Left kidney (tissue), 2 donors: ENCODE data around the gene STK25. TPM values are rescaled to one million over a fixed set of nuclear protein-coding genes. Genes with fewer than 3 reads are reported as not detected.
A peak's percentile ranks its signal among the peaks of the same experiment; 100 is the strongest.
"Not testable (repeated sequence)": the region's sequence is repeated elsewhere in the genome, so short reads cannot be mapped to it uniquely, and the experiment has no call there.

Source experiments
- DNase-seq: peaks from one replicate; pipeline ENCODE4 v3.0.0-alpha.2; 2013
- polyA plus RNA-seq: library from polyadenylated mRNA; unstranded; fragments of 120-200 nt; gene quantifications from one replicate; pipeline ENCODE4 v1.2.1, GENCODE V29; 2013; ENCODE audit not compliant: insufficient read length

STK25 gene
- polyA plus RNA-seq, 1 donor: 233 TPM

- DNase-seq: no peak
These were observed 2.8 kb upstream of the STK25 start for GRCh38 chr2:241511091-241511741.

- DNase-seq: no peak
These were observed 886 bp upstream of the STK25 start for GRCh38 chr2:241509155-241509784.

GRCh38 chr2:241507430-241508239 lies 749 bp downstream of the STK25 start:
- DNase-seq: peak; percentile 26

GRCh38 chr2:241506793-241507429 lies 1.5 kb downstream of the STK25 start:
- no peak for DNase-seq

GRCh38 chr2:241506317-241506716 lies 2.1 kb downstream of the STK25 start:
- DNase-seq: not testable (repeated sequence)

DNA sequence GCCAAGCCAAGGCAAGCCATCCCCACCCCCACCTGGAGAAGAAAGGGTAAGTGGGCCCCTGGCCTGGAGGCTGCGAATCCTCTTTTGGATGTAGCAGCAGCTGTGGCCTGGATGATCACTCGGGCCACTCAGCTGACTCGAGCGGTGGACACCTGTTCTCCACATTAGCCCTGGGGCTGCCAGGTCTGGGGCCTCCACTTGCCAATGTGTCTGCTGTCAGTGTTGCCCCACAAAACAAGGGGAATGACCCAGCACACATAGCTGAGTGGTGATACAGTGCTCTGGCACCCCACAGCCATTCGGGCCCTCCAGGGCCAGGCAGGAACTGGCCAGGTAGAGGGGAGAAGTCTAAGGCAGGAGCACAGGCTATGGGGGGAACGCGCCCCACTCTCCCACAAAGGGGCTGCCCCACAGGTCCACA lies 2.6 kb downstream of the STK25 start:
- DNase-seq: no peak

- DNase-seq: no peak
These were observed 3.2 kb downstream of the STK25 start for GRCh38 chr2:241505086-241505780.

- DNase-seq: no peak
These were observed 4.5 kb downstream of the STK25 start for GRCh38 chr2:241503776-241504392.

- no peak for DNase-seq
These were observed 6.1 kb downstream of the STK25 start for GRCh38 chr2:241502281-241502680.

DNA sequence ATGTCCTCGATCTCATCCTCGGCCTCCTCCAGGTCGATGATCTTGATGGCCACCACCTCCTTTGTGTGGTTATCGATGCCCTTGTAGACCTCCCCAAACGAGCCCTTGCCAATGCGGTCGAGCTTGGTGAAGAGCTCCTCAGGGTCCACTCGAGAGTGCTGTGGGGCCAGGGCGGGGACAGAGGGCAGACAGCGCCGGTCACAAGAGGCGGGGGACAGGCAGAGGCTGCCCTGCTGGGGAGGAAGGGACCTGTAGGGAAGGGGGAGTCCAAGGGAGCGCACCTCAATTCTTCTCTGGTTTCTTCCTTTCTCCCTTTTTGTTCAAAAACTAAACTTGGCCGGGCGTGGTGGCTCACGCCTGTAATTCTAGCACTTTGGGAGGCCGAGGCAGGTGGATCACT lies 6.8 kb downstream of the STK25 start:
- no peak for DNase-seq

GRCh38 chr2:241501099-241501541 lies 7.3 kb downstream of the STK25 start:
- no peak for DNase-seq

DNA sequence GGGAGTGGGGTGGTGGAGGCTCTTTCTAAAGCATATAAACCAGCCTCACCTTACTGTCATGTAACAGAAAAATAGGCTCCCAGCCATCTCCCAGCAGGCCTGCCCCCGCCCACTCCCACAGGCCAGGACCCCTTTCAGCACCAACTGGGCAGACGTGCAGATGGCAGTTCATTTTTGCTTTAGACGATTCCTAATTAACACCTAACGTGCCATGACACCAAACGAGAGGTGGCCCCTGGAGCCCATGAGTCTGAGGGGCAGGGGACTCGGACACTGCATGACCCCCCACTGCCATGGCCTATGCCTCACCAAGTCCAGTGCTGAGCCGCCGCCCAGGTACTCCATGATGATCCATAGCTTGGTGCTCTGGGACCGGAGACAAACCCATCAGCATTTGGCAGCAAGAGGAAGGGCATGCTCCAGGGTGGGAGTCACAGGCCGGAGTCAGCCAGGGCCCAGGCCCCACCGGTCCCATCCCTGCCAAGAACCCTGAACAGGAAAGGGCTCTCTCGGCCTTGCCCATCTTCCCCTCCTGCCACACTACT lies 7.9 kb downstream of the STK25 start:
- DNase-seq: no peak

- DNase-seq: no peak
These were observed 8.4 kb downstream of the STK25 start for GRCh38 chr2:241500016-241500415.

DNA sequence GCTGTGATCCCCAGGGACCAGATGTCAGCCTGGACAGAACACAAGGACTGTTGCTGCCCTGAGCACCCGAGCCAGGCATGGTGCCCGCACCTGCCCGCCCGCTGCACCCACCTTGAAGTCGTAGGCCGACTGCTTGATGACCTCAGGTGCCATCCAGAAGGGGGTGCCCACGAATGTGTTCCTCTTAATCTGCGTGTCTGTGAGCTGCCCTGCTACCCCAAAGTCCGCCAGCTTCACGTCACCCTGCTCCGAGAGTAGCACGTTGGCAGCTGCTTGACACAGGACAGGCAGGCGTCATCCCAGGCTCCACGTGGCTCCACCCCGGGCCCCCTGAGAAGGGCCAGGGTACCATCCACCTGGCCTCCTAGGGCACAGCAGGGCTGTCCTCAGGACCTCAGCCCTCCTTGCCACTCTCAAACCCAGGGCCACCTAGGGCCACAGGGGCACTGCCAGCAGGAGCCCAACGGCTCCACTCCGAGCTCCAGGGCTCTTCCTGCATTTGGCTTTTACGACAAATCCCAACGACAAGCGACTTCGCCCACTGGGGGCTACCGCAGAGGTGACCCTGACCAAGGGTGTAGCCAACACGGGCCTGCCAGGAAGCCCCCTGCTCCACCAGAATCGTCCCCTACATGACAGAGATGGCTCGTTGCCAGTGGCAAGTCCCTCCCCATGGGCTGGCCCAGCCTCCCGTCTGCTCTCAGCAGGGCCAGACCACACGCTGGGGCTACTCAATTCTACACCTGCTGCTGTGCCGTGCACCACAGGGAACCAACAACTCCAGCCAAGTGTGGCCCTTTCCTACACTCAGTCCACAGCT lies 9.0 kb downstream of the STK25 start:
- no peak for DNase-seq

DNA sequence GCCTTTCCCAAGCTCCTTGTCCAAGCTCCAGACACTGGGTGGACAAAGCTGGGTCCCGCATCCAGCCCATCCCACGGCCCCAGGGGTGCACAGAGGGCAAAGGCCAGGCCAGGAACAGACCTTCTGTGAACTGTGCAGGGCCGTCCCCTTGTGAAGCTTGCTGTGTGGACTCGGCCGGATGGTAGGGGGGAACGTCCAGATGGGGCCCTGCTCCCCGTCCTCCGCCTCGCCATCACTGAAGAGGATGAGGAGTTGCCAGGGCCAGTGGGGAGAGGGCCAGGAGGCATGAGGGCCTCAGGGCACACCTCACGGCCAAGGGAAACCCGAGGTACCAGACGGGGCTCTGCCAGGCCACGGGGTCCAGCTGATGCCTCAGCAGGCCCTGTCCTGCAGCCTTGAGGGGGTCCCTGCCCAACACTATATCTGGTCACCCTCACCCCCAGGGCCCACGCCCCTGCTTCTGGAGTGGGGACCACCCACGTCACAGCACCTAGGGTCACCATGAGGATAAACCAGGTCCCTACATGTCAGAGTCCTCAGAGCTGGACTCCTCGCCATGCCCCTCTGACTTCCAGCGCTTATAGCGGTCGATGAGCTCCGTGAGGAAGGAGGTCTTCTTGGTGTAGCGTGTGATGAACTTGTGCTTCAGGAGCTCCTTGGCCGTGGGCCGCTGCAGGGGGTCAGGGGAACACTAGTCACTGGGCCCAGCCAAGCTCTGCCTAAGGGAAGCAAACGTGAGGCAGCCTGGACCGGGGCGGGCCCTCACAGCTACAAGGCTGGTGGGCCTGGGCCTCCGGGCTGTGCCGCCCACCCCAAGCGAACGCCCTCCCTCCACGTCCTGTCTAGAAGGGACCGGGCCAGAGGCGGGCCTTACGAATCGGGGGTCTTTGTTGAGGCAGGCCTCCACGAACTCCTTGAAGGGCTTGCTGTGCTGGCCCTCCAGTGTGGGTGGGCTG lies 10.0 kb downstream of the STK25 start:
- no peak for DNase-seq

DNA sequence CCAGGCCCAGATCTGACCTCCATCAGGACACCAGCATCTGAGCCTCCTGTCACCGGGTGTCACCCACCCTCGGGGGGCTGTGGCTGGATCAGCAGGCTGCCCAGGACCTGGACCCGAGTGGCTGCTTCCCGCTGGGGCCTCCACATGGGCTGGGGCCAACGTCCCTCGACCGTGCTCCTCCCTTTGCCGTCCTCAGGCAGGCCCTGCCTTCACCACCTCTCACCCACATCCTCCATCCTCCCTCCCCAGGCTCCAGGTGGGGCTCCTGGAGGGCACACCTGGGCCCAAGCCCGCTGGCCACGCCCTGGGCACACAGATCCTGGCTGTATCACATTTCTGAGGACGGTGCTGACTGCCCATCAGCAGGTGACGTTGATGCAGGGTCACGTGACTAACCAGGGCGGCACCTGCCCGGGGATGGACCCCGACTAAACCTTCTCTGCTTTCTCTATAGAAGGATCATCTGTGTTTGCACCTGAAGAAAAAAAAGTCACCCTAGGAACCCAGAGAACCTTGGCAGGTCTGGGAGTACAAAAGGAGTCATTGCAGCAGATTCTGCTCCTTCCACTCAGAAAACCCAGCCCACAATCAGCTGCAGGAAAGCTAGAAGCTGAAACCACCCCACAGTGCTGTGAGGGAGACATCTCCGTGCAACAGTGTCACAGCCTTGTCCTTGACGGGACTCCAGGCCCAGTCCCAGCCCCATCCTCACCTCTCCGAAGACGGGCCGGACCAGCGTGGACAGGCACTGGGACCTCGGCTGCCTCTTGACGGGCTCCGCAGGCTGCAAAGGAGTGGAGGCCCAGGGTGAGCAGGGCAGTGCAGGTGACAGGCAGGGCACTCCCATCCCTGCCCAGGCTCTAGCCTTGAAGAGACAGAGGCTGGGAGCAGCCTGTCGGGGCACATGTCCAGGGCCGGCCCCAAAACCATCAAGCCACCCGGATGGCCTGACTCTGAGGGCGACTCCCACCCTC lies 11.2 kb downstream of the STK25 start:
- no peak for DNase-seq

- no peak for DNase-seq
These were observed 12.2 kb downstream of the STK25 start for GRCh38 chr2:241496003-241496707.
